Left forelimb (tissue), 1 donor: ENCODE data around the gene ZFC3H1.

Experiments used
- DNase-seq: peaks from one replicate; pipeline ENCODE4 v3.0.0-alpha.2; 2018; ENCODE audit warnings: low spot score

The ZFC3H1 gene

DNA sequence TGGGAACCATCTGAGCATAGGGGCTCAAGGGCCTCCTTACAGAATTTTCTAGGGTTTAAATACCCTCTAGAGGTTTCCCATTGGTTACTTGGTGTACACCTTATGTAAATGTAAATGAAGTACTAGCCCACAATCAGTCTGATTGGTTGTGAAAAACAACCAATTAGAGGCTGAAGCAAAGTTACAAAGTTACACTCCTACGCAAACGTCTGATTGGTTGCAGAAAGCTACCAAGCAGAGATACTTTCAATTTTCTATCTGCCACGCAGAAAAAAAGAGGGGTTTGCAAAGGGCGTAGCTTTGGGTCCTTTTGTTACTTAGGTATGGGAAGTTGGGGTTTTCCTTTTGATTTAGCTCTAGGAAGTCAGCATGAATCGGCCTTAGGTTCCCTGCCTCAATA lies 20.4 kb upstream of the ZFC3H1 start:
- DNase-seq: no peak

DNA sequence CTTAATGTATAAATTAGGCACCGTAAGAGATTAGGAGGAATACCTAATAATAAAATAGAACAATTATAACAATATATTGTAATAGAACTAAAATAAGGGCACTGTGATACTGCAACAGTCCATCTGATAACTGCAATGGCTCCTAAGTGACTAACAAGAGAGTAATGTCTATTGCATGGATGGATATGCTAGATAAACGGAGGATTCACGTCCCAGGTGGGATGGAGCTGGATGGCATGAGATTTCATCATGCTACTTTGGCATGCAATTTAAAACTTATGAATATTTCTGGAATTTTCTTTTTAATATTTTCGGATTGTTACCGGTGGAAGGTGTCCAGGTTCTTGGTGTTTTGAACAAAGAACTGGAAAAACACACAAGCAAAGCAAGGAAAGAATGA lies 20.0 kb upstream of the ZFC3H1 start:
- DNase-seq: no peak

DNA sequence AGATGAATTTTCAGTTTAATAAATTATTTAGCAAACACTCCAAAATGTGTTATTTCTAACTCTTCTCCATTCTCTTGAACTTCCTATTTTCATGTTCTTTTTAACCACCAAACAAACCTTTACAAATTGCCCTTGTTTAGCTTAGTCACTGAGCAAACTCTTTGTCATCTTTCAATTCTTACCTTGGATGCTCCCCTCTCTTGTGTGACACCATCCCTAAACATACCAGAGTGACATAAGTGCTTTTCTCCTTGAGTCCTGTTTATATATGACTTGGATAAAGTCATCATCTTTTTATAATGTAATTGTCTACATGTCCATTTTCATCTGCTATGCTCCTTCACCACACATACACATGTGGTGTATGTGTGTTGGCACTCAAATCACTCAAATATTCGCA lies 18.8 kb upstream of the ZFC3H1 start:
- DNase-seq: no peak

DNA sequence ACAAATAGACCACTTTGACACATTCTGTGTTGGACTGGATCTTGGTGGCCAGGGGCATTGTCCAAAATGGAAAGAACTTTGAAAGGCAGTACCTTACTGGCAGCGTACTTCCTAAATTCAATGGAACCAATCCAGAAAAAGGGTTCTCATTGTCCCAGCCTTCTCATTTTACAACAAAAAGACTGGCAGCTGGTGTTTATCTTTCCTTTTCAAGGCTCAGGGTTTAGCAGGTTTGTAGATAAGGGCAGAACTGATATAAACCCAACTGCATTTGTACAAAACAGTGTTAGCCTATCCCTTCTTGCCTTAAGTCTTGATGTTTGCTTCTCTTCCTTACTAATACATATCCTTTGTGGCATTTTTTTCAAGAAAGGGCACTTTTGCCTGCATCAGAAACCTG lies 8.2 kb upstream of the ZFC3H1 start:
- DNase-seq: no peak

DNA sequence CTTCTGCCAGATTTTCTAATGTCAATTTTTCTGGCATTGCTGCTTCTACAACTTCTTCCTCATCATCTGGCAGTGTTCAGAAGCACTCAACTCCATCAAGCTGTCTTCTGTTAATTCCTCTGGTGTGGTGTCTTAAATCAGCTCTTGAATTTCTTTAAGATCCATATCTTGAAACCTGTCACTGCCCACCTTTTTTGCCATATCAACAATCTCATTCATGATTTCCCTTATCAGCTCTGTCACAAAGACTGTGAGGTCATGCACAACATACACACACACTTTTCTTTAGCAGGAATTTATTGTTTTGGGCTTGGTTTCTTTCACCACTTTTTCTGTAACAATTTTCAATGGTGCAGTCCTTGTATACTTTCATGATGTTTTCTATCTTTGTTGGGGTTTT lies 7.7 kb upstream of the ZFC3H1 start:
- DNase-seq: no peak

DNA sequence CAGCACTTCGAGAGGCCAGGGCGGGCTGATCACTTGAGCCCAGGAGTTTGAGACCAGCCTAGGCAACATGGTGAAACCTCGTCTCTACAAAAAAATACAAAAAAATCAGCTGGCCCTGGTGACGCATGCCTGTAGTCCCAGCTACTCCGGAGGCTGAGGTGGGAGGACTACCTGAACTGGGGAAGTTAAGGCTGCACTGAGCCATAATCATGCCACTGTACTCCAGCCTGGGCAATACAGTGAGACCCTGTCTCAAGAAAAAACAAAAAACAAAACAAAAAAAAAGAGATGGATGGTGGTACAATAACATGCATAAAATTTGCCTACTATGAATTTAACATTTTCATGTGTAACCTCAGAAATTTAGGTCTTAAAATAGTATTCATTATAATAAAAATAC lies 2.6 kb upstream of the ZFC3H1 start:
- DNase-seq: no peak

DNA sequence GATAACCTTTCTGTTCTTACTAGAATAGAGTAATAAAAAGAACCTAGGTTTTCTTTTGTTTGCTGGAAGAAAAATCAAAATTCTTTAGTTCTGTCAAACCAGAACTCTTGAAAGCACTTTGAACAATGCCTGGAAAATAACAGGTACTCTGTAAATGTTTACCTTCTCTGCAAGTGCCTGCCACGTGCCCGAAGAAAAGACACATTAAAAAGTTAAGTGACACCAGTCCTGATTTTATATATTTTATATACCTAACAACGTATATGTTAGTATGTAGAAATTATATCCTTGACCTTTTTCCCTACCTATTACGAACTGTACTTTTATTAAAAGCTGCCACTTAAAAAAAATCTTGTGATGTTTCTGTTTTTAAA lies 1.4 kb upstream of the ZFC3H1 start:
- no peak for DNase-seq

DNA sequence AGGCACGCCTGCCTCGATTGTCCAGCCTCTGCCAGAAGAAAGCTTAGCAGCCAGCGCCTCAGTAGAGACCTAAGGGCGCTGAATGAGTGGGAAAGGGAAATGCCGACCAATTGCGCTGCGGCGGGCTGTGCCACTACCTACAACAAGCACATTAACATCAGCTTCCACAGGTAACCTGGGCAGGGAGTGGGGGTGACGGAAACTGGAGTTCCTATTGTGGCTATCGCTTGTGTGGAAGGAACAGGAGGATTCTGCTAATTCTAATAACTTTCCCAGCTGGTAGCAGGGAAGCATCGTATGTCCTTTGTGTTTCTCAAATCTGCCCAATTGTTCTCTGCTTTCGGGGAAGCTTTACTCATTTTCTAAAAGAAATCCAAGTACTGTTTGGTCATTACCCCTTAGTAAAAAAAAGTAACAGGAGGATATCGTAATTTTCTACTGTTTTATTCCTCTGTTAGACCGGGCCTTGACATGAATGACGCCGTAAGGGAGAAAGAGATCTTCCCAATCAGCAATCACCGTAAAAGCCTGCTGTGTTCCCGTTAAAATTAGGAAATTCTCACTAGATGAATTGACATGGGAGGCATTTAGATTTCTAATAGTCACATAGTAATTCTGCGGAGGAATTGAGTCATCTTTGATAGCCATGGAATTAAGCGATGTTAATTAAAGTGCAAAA lies 902 bp upstream of the ZFC3H1 start:
- DNase-seq: no peak

DNA sequence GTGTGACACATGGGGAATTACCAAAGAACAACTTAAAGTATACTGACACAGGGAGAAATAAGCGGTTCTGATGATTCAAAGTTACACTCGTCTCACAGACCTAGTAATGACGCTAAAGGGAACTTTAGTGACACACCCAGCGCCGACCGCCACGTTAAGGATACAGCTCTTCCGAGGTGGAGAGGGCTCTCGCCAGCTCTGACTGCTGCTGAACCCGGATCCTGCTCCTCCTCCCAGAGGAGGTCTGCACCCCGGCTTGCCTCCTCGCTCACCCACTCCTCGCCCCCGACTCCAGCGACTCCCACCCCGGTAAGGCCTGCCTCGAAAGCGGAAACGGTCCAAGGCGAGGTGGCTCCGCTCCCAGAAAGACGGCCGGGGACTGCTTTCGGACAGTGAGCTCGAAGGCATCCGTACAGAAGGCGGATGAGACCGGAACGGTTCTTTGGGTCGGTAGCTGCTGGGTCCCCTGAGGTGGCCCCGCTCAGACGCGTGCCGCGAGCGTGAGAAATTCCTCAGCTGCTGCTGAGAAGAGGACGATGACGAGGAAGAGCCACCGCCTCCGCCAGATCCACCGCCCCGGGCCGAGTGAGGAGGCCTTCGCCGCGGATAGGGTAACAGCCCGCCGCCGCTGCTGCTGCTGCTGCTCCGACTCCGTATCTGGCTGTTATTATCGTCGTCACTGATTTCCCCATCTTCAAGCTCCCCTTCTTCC lies 643 bp downstream of the ZFC3H1 start:
- peak; percentile 88 for DNase-seq

DNA sequence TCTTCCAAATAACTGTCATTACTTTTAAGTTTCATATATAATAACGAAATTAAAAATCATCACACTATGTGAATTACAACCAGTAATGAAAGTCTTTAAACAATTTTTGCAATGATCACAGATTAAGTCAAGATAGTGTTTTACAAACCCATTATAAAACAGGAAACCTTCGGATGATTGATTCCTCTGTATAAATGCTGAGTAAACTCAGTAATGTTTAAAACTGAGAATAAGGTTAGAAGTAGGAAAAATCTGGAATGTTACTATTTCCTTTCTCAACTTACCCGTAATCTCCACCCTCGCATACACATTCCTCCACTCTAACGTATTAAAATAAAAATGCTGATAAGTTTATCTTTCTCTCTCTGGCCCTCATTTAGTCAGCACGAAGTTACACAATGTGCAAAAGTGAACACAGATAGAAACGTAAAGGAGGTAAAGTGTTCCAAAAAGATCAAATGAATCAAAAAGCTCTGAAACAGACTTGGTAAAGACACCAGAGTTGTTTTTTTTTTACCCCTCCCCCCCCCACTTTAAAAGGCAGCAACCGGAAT lies 1.6 kb downstream of the ZFC3H1 start:
- no peak for DNase-seq

DNA sequence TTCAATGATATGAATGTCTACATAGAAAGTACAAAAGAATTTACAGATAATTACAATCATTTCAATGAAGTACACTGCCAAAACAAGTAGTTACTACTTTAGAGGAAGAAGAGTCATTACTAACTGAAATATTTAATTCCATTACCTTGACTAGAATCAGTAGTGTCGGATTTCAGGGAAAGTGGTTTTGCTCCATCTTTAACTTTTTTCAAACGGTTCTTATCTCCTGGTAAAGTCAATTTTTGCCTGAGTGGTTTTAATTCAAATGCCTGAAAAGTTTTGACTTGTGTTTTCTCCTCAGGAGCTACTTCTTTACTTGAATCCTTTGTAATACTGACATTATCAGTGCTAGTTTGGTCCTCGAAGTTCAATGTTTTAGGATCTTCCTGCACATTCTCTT lies 6.9 kb downstream of the ZFC3H1 start:
- DNase-seq: no peak

DNA sequence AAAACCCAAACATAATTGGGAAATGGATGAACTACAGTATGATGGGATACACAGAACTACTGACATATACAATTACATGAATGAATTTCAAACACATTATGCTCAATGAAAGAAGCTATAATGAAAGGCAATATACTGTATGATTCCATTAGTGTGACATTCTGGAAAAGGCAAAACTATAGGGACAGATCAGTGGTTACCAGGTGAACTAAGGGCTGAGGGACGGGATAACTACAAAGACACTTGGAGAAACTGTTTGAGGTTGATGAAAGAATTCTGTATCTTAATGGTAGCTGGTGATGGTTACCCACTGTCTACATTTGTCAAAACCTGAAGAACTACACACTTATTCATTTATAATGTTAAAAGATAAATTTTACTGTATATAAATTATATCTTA lies 7.7 kb downstream of the ZFC3H1 start:
- DNase-seq: no peak

DNA sequence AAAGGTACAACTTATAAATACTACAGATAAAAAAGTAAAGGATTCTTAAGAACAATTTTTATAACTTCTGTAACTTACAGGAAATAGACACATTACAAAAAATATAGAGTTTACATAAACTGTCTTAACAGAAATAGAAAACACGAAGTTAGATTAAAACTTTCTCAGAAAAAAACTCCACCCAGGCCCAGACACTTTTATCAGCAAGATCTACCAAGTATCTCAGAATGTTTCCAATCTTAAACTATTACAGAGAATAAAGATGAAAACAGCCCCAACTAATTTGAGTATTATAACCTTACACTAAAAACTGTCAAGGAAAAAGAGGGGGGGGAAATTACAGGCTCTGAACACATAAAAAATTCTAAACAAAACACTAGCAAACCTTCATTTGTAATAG lies 8.2 kb downstream of the ZFC3H1 start:
- DNase-seq: no peak

DNA sequence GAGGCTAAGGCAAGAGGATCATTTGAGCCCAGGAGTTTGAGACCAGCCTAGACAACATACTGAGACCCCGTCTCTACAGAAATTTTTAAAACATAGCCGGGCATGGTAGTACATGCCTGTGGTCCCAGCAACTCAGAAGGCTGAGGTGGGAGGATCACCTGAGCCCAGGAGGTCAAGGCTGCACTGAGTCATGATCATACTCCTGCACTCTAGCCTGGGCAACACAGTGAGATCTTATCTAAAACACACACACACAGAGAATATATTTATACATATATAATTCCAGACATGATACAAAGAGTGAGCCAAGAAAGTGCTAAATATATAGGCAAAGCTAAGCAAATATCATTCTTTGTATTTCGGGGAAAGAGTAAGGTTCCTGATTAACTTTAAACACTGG lies 9.4 kb downstream of the ZFC3H1 start:
- no peak for DNase-seq

DNA sequence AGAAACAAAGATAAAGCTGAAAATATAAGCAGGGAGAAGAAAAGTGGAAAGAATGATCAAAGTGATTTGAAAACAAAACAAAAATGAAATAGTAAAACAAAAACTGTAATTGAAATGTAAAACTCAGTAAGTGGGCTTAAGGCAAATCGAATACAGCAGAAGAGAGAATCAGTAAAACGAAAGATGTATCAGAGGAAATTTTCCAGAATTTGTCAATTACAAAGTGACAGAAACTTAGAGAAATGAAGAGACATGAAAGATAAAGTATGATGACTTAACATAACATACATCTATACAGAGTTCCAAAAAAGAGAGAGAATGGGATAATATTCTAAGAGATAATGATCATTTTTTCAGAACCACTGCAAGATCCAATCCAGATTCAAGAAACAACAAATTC lies 10.5 kb downstream of the ZFC3H1 start:
- no peak for DNase-seq

DNA sequence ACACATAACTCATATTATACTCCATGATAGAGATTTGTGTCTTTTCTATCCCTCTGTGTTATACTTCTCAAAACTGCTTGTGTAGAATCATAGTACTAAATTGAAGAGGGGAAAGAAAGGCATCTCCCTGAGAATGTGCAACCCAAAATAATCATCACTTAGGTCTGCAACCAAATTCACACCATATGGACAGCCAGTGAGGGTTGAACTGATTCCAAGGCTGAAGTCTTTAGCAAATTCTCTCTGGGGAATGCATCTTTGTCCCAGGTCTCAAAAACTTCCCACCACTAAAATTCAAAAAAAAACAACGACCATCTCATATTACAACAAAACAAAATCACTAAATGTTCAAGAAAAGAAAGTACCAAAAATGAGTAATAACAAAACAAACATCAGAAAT lies 11.0 kb downstream of the ZFC3H1 start:
- no peak for DNase-seq

DNA sequence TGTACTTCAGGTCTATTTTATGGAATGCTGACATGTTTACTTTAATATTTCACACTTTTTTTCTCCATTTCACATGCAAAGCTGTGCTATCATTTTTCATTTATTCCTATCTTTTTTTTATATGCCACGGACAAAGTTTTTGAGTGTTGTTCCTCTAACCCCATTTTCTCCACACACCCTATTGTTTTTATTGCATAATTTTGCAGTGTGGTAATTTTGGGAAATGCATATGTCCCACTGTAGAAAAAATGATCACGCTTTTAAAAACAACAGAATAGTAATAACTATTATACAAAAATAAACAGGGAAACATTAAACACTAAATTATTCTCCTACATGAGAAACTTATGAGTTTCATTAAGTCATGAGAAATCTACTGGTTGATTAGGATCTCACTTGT lies 14.2 kb downstream of the ZFC3H1 start:
- DNase-seq: no peak

DNA sequence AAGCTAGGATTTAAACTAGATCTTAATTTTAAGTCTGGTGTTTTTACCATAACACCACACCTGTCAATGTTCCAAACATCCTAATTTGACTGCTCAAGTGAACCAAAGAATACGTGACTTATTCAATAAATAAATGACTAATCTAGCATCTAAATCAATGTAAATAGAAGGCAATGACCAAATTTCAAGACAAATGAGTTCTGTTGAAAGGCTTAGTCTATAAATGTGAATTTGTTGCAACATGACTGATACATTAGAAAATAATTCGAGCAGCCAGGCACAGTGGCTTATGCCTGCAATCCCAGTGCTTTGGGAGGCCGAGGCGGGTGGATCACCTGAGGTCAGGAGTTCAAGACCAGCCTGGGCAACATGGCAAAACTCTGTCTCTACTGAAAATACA lies 15.1 kb downstream of the ZFC3H1 start:
- no peak for DNase-seq

DNA sequence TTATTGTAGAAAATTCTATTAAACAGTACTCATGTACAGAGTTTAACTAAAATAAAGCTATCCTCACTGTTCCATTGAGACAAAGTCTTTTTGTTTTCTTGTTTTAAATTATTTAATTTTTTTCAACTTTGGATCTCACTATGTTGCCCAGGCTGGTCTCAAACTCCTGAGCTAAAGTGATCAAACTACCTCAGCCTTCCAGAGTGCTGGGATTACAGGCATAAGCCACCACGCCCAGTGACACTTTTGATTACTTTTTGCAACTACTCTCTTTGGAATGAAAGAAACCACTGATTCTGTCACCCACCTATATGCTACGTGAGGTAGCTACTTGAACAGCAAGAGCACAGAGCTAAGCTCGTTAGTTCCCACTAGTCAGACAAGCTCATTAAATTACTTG lies 17.1 kb downstream of the ZFC3H1 start:
- no peak for DNase-seq

DNA sequence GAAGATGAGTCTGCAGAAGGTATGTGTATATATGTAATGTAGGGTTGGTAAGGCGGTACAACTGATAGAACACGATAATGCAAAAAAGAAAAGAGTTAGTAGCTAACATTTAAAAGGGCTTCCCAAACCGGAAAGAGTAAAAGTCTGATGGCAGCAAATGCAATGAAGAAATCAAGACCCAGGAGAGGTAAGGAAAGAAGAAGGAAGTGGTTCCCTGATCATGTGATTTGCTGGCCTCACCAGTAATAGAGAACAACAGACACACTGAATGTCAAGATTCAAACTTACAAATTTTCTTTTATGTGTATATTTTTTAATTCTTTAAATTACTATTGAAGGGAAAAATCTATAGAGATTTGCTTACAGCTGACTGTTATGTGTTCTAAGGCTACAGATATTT lies 18.4 kb downstream of the ZFC3H1 start:
- no peak for DNase-seq

DNA sequence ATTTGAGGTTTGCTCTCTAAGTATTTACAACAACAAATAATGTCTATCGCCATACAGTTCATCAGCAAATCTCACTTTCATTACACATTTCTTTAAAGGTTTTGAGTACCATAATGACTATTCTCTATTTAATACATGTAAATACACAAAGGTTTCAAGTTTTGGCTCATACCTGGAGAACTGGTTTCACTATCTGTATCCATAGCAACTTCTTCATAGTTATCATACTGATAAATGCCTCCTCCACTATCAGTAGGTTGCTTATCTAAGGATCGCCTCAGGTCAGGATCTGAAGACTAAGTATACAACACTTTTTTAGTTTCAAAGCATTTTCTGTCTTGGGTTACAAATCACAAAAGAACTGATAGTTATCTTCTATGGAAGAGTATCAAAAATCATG lies 21.4 kb downstream of the ZFC3H1 start:
- no peak for DNase-seq

DNA sequence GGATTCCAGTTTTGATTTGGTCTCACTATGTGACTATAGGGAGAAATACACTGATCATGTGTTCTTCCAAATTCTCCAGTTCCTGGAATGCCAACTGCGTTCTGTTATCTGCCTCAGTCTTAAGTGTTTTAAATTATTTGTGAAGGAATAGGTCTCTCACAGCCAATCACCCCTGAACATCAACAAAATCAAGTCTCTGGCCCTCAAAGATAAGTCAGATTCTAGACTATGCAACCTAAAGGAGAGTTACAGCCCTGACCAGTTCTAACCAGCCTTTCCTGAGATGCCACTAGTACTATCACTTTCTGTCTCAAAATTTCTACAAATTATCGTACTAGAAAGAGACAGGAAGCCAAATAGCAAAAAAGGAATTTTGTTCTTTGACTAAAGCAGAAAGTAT lies 22.3 kb downstream of the ZFC3H1 start:
- DNase-seq: no peak

DNA sequence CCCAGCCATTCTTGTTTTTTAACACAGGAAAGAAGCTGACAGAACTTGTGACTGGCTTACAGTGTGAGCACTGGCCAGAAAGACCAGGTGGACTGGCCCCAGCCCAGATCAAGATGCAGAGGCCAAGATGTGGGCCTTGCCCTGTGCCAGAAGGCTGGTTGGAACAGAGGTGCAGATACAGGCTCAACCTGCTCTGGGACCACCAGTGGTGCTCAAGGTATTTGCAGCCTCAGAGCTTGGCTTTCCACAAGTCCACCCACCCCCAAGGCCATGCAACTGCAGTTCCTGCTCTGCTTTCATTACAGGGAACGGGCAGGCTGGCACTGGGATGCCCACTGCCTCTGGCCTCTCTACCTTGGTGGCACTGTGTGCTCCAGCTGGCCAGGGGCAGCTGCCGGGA lies 23.3 kb downstream of the ZFC3H1 start:
- no peak for DNase-seq

DNA sequence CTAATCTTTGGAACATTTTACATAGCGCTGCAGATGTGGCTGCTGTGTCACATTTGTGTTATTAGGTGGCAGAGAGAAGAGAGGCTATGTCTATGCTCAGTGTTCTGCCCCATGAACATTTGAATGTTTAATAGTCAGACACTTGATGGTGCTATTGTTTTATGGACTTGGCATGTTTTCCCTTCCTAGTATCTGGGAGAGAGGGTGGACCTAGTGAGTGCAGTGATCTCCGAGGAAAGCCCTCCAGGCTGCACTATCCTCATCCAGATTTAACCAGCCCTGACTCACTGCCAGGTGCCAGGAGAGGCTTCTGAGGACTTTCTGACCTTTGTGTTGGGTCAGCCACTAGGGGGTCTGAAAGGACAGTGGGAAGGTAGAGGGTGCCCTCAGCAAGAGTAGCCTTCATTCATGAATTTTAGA lies 24.3 kb downstream of the ZFC3H1 start:
- no peak for DNase-seq
